GM19395 (cell line): ENCODE measurements around the gene KCTD15.

Experiments used
- ATAC-seq: cut with Tn5 transposase; IDR thresholded peaks from one replicate; pipeline ENCODE4 v1.9.1; 2021; ENCODE audit warnings: mild to moderate bottlenecking, moderate library complexity; ENCODE audit not compliant: unreplicated experiment

Gene KCTD15

GRCh38 chr19:33795370-33796163 is 1.1 kb upstream of the KCTD15 start:
- ATAC-seq = no peak

- ATAC-seq = no peak
These were observed 1.4 kb downstream of the KCTD15 start for GRCh38 chr19:33797802-33798671.

GRCh38 chr19:33798681-33799111 is 2.0 kb downstream of the KCTD15 start:
- no peak for ATAC-seq

GRCh38 chr19:33799476-33799875 is 2.8 kb downstream of the KCTD15 start:
- no peak for ATAC-seq

- no peak for ATAC-seq
These were observed 3.5 kb downstream of the KCTD15 start for GRCh38 chr19:33800012-33800680.

GRCh38 chr19:33801411-33801810 is 4.7 kb downstream of the KCTD15 start:
- ATAC-seq = no peak

- no peak for ATAC-seq
These were observed 5.3 kb downstream of the KCTD15 start for GRCh38 chr19:33802001-33802400.

- no peak for ATAC-seq
These were observed 6.1 kb downstream of the KCTD15 start for GRCh38 chr19:33802801-33803200.

- no peak for ATAC-seq
These were observed 6.7 kb downstream of the KCTD15 start for GRCh38 chr19:33803383-33803782.

- ATAC-seq = no peak
These were observed 7.5 kb downstream of the KCTD15 start for GRCh38 chr19:33804021-33804799.

- ATAC-seq = no peak
These were observed 8.6 kb downstream of the KCTD15 start for GRCh38 chr19:33805313-33805712.

GRCh38 chr19:33805840-33806433 is 9.3 kb downstream of the KCTD15 start:
- no peak for ATAC-seq

GRCh38 chr19:33806434-33806881 is 9.8 kb downstream of the KCTD15 start:
- ATAC-seq = no peak

- no peak for ATAC-seq
These were observed 11.7 kb downstream of the KCTD15 start for GRCh38 chr19:33808399-33808798.

- no peak for ATAC-seq
These were observed 13.3 kb downstream of the KCTD15 start for GRCh38 chr19:33809960-33810359.

GRCh38 chr19:33810821-33811220 is 14.2 kb downstream of the KCTD15 start:
- no peak for ATAC-seq

GRCh38 chr19:33811246-33811645 is 14.6 kb downstream of the KCTD15 start:
- ATAC-seq = no peak

GRCh38 chr19:33811736-33812387 is 15.2 kb downstream of the KCTD15 start:
- ATAC-seq = no peak
